Cerebellar nuclear complex (tissue), 1 donor: Measurements from ENCODE around the gene ACTN1.

ENCODE experiments used
- DNase-seq, 2 experiments: peaks; one replicate each; lab custom pipeline; 2025; lab: John Stamatoyannopoulos, UW

ACTN1 gene

GRCh38 chr14:68891851-68892660, 87.0 kb downstream of the ACTN1 start:
- DNase-seq = no peak

GRCh38 chr14:68890173-68890931, 88.8 kb downstream of the ACTN1 start:
- DNase-seq = no peak

GRCh38 chr14:68888883-68889282, 90.2 kb downstream of the ACTN1 start:
- no peak for DNase-seq

- DNase-seq = no peak
These were observed 90.9 kb downstream of the ACTN1 start for GRCh38 chr14:68888025-68888850.

GRCh38 chr14:68886109-68886434, 93.0 kb downstream of the ACTN1 start:
- DNase-seq = no peak

GRCh38 chr14:68885226-68886108, 93.6 kb downstream of the ACTN1 start:
- no peak for DNase-seq

GRCh38 chr14:68884031-68885030, 94.8 kb downstream of the ACTN1 start:
- DNase-seq = no peak

- DNase-seq = no peak
These were observed 96.9 kb downstream of the ACTN1 start for GRCh38 chr14:68882235-68882634.

- DNase-seq = no peak
These were observed 97.7 kb downstream of the ACTN1 start for GRCh38 chr14:68881396-68881795.

- DNase-seq = no peak
These were observed 98.5 kb downstream of the ACTN1 start for GRCh38 chr14:68880581-68881105.

- DNase-seq = no peak
These were observed 99.1 kb downstream of the ACTN1 start for GRCh38 chr14:68879841-68880575.

- no peak for DNase-seq
These were observed 99.8 kb downstream of the ACTN1 start for GRCh38 chr14:68879321-68879781.

GRCh38 chr14:68878908-68879307, 100.2 kb downstream of the ACTN1 start:
- no peak for DNase-seq

- no peak for DNase-seq
These were observed 101.0 kb downstream of the ACTN1 start for GRCh38 chr14:68877993-68878575.

- DNase-seq = no peak
These were observed 102.1 kb downstream of the ACTN1 start for GRCh38 chr14:68876976-68877375.

- no peak for DNase-seq
These were observed 104.4 kb downstream of the ACTN1 start for GRCh38 chr14:68874746-68875155.

- no peak for DNase-seq
These were observed 105.7 kb downstream of the ACTN1 start for GRCh38 chr14:68873376-68873775.

- no peak for DNase-seq
These were observed 107.7 kb downstream of the ACTN1 start for GRCh38 chr14:68871392-68871791.
